Measurements from ENCODE around the gene PRM2.
"Not testable (repeated sequence)": the region's sequence is repeated elsewhere in the genome, so short reads cannot be mapped to it uniquely, and the experiment has no call there.

PRM2 gene

DNA sequence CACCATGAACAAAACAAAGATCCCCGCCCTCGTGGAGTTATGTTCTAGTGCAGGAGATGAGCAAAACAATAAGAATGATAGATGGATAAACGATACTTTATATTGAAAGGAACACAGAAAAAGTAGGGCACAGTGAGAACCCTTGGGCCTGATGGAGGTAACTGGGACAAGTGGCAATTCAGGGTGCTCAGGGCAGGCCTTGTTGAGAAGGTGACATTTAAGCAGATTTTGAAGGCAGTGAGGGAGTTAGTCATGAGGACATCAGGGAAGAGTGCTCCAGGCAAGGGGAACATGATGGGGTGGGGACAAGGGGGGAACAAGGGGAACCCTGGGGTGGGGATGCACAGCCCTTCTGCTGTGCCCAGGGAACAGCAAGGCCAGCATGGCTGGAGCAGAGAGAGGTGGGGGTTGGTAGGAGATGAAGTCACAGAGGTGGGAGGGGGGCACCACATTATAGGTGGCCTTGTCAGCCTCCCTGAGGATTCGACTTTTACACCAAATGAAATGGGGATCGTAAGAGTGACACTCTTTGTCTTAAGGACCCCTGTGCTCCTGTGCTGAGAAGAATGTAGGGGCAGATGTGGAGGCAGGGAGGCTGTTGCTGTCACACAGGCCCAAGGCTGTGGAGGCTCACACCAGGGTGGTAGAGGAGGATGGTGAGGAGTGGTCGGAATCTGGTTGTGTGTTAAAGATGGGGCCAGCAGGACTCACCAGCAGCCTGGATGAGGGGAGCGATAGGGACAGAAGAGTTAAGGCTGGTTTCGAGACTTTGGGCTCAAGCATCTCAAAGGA lies 14.0 kb upstream of the PRM2 start:
- H3K9me3 ChIP-seq (ENCODE audit: control insufficient read depth, insufficient read depth, low read length), result no peaks in the 10 kb centered on the region
- no peaks in the 10 kb centered on the region for H4K20me1 ChIP-seq (ENCODE audit: control insufficient read depth, insufficient read depth, low read depth, low read length)
- H3K79me2 ChIP-seq (ENCODE audit: control insufficient read depth, low read length), result no peaks in the 10 kb centered on the region
- H3K27ac ChIP-seq (ENCODE audit: low read depth, low read length), result no peak overlapping the region
- H3F3A ChIP-seq (ENCODE audit: control insufficient read depth, insufficient read depth), result peaks cover 12% of the 10 kb centered on the region
- H3K4me2 ChIP-seq (ENCODE audit: low read length), result no peak overlapping the region
- no peaks in the 10 kb centered on the region for H3K9me2 ChIP-seq (replicated peaks; ENCODE audit: control insufficient read depth, low read length)
- no peaks in the 10 kb centered on the region for H3K27me3 ChIP-seq (ENCODE audit: control insufficient read depth, low read length)
- H3K4me1 ChIP-seq (ENCODE audit: control insufficient read depth, low read length), result peaks cover 86% of the 10 kb centered on the region
- H3K4me3 ChIP-seq (ENCODE audit: low read length), result no peak overlapping the region
- no peaks in the 10 kb centered on the region for H3K36me3 ChIP-seq (ENCODE audit: control insufficient read depth, low read length)
- TF ChIP-seq, protein P1, sequence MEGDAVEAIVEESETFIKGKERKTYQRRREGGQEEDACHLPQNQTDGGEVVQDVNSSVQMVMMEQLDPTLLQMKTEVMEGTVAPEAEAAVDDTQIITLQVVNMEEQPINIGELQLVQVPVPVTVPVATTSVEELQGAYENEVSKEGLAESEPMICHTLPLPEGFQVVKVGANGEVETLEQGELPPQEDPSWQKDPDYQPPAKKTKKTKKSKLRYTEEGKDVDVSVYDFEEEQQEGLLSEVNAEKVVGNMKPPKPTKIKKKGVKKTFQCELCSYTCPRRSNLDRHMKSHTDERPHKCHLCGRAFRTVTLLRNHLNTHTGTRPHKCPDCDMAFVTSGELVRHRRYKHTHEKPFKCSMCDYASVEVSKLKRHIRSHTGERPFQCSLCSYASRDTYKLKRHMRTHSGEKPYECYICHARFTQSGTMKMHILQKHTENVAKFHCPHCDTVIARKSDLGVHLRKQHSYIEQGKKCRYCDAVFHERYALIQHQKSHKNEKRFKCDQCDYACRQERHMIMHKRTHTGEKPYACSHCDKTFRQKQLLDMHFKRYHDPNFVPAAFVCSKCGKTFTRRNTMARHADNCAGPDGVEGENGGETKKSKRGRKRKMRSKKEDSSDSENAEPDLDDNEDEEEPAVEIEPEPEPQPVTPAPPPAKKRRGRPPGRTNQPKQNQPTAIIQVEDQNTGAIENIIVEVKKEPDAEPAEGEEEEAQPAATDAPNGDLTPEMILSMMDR (IDR thresholded peaks at IDR 0.05; ENCODE audit: low read depth, low read length, poor library complexity, severe bottlenecking), result no peak
- TF ChIP-seq EZH2phosphoT487 (IDR thresholded peaks at IDR 0.05; ENCODE audit: borderline replicate concordance, low read length), result no peak

GRCh38 chr16:11289696-11290095 lies 13.4 kb upstream of the PRM2 start:
- H3K4me1 ChIP-seq (ENCODE audit: control insufficient read depth, low read length), result peaks cover 86% of the 10 kb centered on the region
- H3K4me2 ChIP-seq (ENCODE audit: low read length); H3K9me3 ChIP-seq (ENCODE audit: control insufficient read depth, insufficient read depth, low read length); H3K36me3 ChIP-seq (ENCODE audit: control insufficient read depth, low read length); H4K20me1 ChIP-seq (ENCODE audit: control insufficient read depth, insufficient read depth, low read depth, low read length); H3F3A ChIP-seq (ENCODE audit: control insufficient read depth, insufficient read depth); H3K4me3 ChIP-seq (ENCODE audit: low read length); H3K9me2 ChIP-seq (replicated peaks; ENCODE audit: control insufficient read depth, low read length); H3K27me3 ChIP-seq (ENCODE audit: control insufficient read depth, low read length); H3K27ac ChIP-seq (ENCODE audit: low read depth, low read length); H3K79me2 ChIP-seq (ENCODE audit: control insufficient read depth, low read length): not testable (repeated sequence)

- no peak for TF ChIP-seq EZH2phosphoT487 (IDR thresholded peaks at IDR 0.05; ENCODE audit: borderline replicate concordance, low read length)
- TF ChIP-seq, protein P1 (IDR thresholded peaks at IDR 0.05; ENCODE audit: low read depth, low read length, poor library complexity, severe bottlenecking), result no peak
- no peaks in the 10 kb centered on the region for H3K36me3 ChIP-seq (ENCODE audit: control insufficient read depth, low read length)
- no peaks in the 10 kb centered on the region for H3K79me2 ChIP-seq (ENCODE audit: control insufficient read depth, low read length)
- no peaks in the 10 kb centered on the region for H3K27me3 ChIP-seq (ENCODE audit: control insufficient read depth, low read length)
- no peak overlapping the region for H3K4me2 ChIP-seq (ENCODE audit: low read length)
- H3K27ac ChIP-seq (ENCODE audit: low read depth, low read length), result no peak overlapping the region
- no peak overlapping the region for H3K4me3 ChIP-seq (ENCODE audit: low read length)
- no peaks in the 10 kb centered on the region for H3K9me2 ChIP-seq (replicated peaks; ENCODE audit: control insufficient read depth, low read length)
- H3K4me1 ChIP-seq (ENCODE audit: control insufficient read depth, low read length), result peaks cover 83% of the 10 kb centered on the region
- no peaks in the 10 kb centered on the region for H3K9me3 ChIP-seq (ENCODE audit: control insufficient read depth, insufficient read depth, low read length)
- peaks cover 7% of the 10 kb centered on the region for H3F3A ChIP-seq (ENCODE audit: control insufficient read depth, insufficient read depth)
- no peaks in the 10 kb centered on the region for H4K20me1 ChIP-seq (ENCODE audit: control insufficient read depth, insufficient read depth, low read depth, low read length)
Measured at GRCh38 chr16:11289202-11289601, 12.9 kb upstream of the PRM2 start.

- H3K27ac ChIP-seq (ENCODE audit: low read depth, low read length), result peak overlapping the region; percentile 16; the same call in 1 of the 2 replicates
- H3K9me2 ChIP-seq (replicated peaks; ENCODE audit: control insufficient read depth, low read length), result no peaks in the 10 kb centered on the region
- H3K4me2 ChIP-seq (ENCODE audit: low read length), result peak overlapping the region; percentile 59; the same call in 1 of the 2 replicates
- H3K27me3 ChIP-seq (ENCODE audit: control insufficient read depth, low read length), result no peaks in the 10 kb centered on the region
- peaks cover 61% of the 10 kb centered on the region for H3K4me1 ChIP-seq (ENCODE audit: control insufficient read depth, low read length)
- H3K9me3 ChIP-seq (ENCODE audit: control insufficient read depth, insufficient read depth, low read length), result no peaks in the 10 kb centered on the region
- peaks cover 3% of the 10 kb centered on the region; the same call in 1 of the 2 replicates for H3F3A ChIP-seq (ENCODE audit: control insufficient read depth, insufficient read depth)
- H4K20me1 ChIP-seq (ENCODE audit: control insufficient read depth, insufficient read depth, low read depth, low read length), result no peaks in the 10 kb centered on the region
- no peaks in the 10 kb centered on the region for H3K36me3 ChIP-seq (ENCODE audit: control insufficient read depth, low read length)
- H3K4me3 ChIP-seq (ENCODE audit: low read length), result no peak overlapping the region
- no peaks in the 10 kb centered on the region for H3K79me2 ChIP-seq (ENCODE audit: control insufficient read depth, low read length)
- TF ChIP-seq EZH2phosphoT487 (IDR thresholded peaks at IDR 0.05; ENCODE audit: borderline replicate concordance, low read length), result no peak
- TF ChIP-seq, protein P1 (IDR thresholded peaks at IDR 0.05; ENCODE audit: low read depth, low read length, poor library complexity, severe bottlenecking), result no peak
Measured at GRCh38 chr16:11285842-11286241, 9.6 kb upstream of the PRM2 start.
